Osteoblast (primary cell): ENCODE measurements around the gene TNFAIP8L2. TPM values are rescaled to one million over a fixed set of nuclear protein-coding genes. Genes with fewer than 3 reads are reported as not detected.
A peak's percentile ranks its signal among the peaks of the same experiment; 100 is the strongest.

Experiments
- DNase-seq: peaks from one replicate; pipeline ENCODE4 v3.0.0; 2011; ENCODE audit warnings: low spot score, mixed read lengths; ENCODE audit not compliant: insufficient read length; ENCODE audit errors: missing footprints
- H2AFZ ChIP-seq: 2 replicates; pipeline ENCODE4 v1.6.0; 2011; ENCODE audit warnings: mild to moderate bottlenecking, low read length
- H3K27ac ChIP-seq: 2 replicates; pipeline ENCODE4 v1.5.1; 2011; ENCODE audit warnings: mild to moderate bottlenecking, low read depth, low read length, moderate library complexity
- H3K27me3 ChIP-seq: 2 replicates; pipeline ENCODE4 v1.6.0; 2012; ENCODE audit warnings: mild to moderate bottlenecking, control low read depth, inconsistent platforms, low read length, moderate library complexity; ENCODE audit not compliant: insufficient read depth
- H3K36me3 ChIP-seq: 2 replicates; pipeline ENCODE4 v1.5.1; 2011; ENCODE audit warnings: mild to moderate bottlenecking, low read length, control low read depth, moderate library complexity; ENCODE audit not compliant: insufficient read depth
- H3K4me1 ChIP-seq: 2 replicates; pipeline ENCODE4 v1.5.1; 2011; ENCODE audit warnings: mild to moderate bottlenecking, low read length, control low read depth, moderate library complexity; ENCODE audit not compliant: insufficient read depth
- H3K4me2 ChIP-seq: 2 replicates; pipeline ENCODE4 v1.6.0; 2011; ENCODE audit warnings: mild to moderate bottlenecking, low read length; ENCODE audit not compliant: insufficient read depth
- H3K4me3 ChIP-seq: fragments of 200-600 bp; sonication (generic); 3 replicates; pipeline ENCODE4 v1.5.1; 2012; ENCODE audit warnings: mild to moderate bottlenecking, low read length, inconsistent platforms; ENCODE audit not compliant: insufficient read depth
- H3K79me2 ChIP-seq: 2 replicates; pipeline ENCODE4 v1.6.0; 2012; ENCODE audit warnings: mild to moderate bottlenecking, low read length, control low read depth, inconsistent platforms; ENCODE audit not compliant: insufficient read depth
- H3K9me3 ChIP-seq: 2 replicates; pipeline ENCODE4 v1.5.1; 2011; ENCODE audit warnings: low read depth, low read length, control low read depth
- H4K20me1 ChIP-seq: 2 replicates; pipeline ENCODE4 v1.6.0; 2012; ENCODE audit warnings: mild to moderate bottlenecking, low read length, control low read depth; ENCODE audit not compliant: insufficient read depth
- CTCF ChIP-seq: IDR thresholded peaks from 2 replicates; pipeline ENCODE4 v1.5.1; 2011; ENCODE audit warnings: mild to moderate bottlenecking, low read depth, low read length, moderate library complexity; ENCODE audit errors: extremely low read depth
- total RNA-seq: library from RNA; depleted of rRNA; stranded (reverse); fragments of >200 nt; gene quantifications from 2 replicates; pipeline ENCODE4 v1.2.3, GENCODE V29; 2012

Gene TNFAIP8L2
- total RNA-seq, 1 donor: not detected

- H3K36me3 ChIP-seq: no peaks in the 10 kb centered on the region
- H3K79me2 ChIP-seq: no peaks in the 10 kb centered on the region
- no peak overlapping the region for H3K27ac ChIP-seq
- no peak overlapping the region for H3K4me3 ChIP-seq
- peaks cover 6% of the 10 kb centered on the region for H3K4me1 ChIP-seq
- no peaks in the 10 kb centered on the region for H3K27me3 ChIP-seq
- no peak overlapping the region for H2AFZ ChIP-seq
- no peak for TF ChIP-seq CTCF
- no peaks in the 10 kb centered on the region for H4K20me1 ChIP-seq
- no peak for DNase-seq
- no peaks in the 10 kb centered on the region for H3K9me3 ChIP-seq
- H3K4me2 ChIP-seq: no peak overlapping the region
These were observed 31.6 kb upstream of the TNFAIP8L2 start for GRCh38 chr1:151124763-151125403.

GRCh38 chr1:151128800-151129199 lies 27.6 kb upstream of the TNFAIP8L2 start:
- Histone ChIP-seq H3K27ac (no peak overlapping the region), H3K36me3 (no peaks in the 10 kb centered on the region), H3K4me1 (peaks cover 10% of the 10 kb centered on the region), H3K27me3 (no peaks in the 10 kb centered on the region), H3K9me3 (no peaks in the 10 kb centered on the region), H3K79me2 (no peaks in the 10 kb centered on the region), H3K4me2 (no peak overlapping the region), H2AFZ (no peak overlapping the region), H4K20me1 (no peaks in the 10 kb centered on the region), H3K4me3 (no peak overlapping the region)
- no peak for TF ChIP-seq CTCF
- DNase-seq: no peak

GRCh38 chr1:151130987-151131586 lies 25.4 kb upstream of the TNFAIP8L2 start:
- H3K79me2 ChIP-seq: no peaks in the 10 kb centered on the region
- TF ChIP-seq CTCF: no peak
- H2AFZ ChIP-seq: peak overlapping the region; percentile 83
- H4K20me1 ChIP-seq: no peaks in the 10 kb centered on the region
- no peaks in the 10 kb centered on the region for H3K36me3 ChIP-seq
- peak; percentile 98 for DNase-seq
- H3K27me3 ChIP-seq: no peaks in the 10 kb centered on the region
- no peaks in the 10 kb centered on the region for H3K9me3 ChIP-seq
- H3K4me3 ChIP-seq: peak overlapping the region; percentile 64
- H3K4me2 ChIP-seq: peak overlapping the region; percentile 91
- H3K27ac ChIP-seq: no peak overlapping the region
- peaks cover 10% of the 10 kb centered on the region for H3K4me1 ChIP-seq

GRCh38 chr1:151131701-151132334 lies 24.6 kb upstream of the TNFAIP8L2 start:
- DNase-seq: peak; percentile 89
- Histone ChIP-seq H3K4me3 (peak overlapping the region; percentile 64), H3K4me1 (peaks cover 10% of the 10 kb centered on the region), H2AFZ (peak overlapping the region; percentile 83), H3K36me3 (no peaks in the 10 kb centered on the region), H4K20me1 (no peaks in the 10 kb centered on the region), H3K4me2 (peak overlapping the region; percentile 91), H3K79me2 (no peaks in the 10 kb centered on the region), H3K9me3 (no peaks in the 10 kb centered on the region), H3K27ac (no peak overlapping the region), H3K27me3 (no peaks in the 10 kb centered on the region)
- no peak for TF ChIP-seq CTCF
